ENCODE data around the gene ABHD15. TPM values are rescaled to one million over a fixed set of nuclear protein-coding genes. Genes with fewer than 3 reads are reported as not detected.

ABHD15 gene
- total RNA-seq, 1 experiment from 2014 or later, result 8.2 TPM

DNA sequence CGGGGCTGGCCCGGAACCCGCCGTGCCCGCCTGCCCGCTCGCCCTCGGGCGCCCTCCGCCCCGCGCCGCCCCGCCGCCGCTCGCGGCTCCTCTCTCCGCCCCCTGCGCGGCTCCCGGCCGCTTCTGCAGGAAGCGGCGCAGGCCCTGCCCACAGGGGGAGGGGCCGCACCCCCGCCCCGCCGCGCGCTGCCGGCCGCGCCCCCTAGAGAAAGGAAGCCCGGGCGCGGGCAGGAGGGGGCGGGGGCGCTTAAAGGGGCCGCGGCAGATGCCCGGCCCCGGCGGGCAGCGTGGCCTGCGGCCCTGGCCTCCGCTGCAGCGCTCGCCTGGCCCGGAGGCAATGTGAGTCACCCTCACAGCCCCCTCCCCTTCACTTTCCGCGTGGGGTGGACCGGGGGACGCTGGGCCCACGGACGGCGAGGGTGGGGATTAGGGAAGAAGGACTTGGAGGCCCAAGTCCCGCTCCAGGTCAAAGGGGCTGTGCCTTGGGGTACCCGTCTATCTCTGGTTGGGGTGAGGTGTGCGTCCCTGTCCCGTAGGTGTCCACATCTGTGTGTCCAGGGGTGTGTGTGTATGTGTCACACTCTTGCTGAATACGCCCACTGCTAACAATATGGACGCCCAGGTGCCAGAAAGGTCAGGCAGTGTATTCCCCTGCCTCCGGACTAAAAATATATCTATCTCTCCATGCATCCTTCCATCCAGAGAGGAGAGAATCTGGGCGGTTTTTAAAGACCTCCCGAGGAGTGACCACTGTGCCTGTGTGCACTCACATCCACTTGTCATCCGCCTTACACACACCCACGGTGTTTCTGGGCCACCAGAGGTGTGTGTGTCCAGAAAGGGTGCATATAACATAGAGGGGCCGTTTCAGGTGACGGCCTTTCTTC, 22.9 kb upstream of the ABHD15 start, which contains the start of gene GIT1 (continued):
- TF ChIP-seq, protein P1, sequence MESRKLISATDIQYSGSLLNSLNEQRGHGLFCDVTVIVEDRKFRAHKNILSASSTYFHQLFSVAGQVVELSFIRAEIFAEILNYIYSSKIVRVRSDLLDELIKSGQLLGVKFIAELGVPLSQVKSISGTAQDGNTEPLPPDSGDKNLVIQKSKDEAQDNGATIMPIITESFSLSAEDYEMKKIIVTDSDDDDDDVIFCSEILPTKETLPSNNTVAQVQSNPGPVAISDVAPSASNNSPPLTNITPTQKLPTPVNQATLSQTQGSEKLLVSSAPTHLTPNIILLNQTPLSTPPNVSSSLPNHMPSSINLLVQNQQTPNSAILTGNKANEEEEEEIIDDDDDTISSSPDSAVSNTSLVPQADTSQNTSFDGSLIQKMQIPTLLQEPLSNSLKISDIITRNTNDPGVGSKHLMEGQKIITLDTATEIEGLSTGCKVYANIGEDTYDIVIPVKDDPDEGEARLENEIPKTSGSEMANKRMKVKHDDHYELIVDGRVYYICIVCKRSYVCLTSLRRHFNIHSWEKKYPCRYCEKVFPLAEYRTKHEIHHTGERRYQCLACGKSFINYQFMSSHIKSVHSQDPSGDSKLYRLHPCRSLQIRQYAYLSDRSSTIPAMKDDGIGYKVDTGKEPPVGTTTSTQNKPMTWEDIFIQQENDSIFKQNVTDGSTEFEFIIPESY (IDR thresholded peaks at IDR 0.05; ENCODE audit: extremely low read depth, insufficient replicate concordance, low read length), result no peak
- TF ChIP-seq SIN3A (IDR thresholded peaks at IDR 0.05; ENCODE audit: low read depth), result no peak
- no peak for TF ChIP-seq CBX3 (IDR thresholded peaks at IDR 0.05; ENCODE audit: low read depth)
- no peak for TF ChIP-seq FOSL1 (IDR thresholded peaks at IDR 0.05; ENCODE audit: low read depth)
- TF ChIP-seq, protein P2, sequence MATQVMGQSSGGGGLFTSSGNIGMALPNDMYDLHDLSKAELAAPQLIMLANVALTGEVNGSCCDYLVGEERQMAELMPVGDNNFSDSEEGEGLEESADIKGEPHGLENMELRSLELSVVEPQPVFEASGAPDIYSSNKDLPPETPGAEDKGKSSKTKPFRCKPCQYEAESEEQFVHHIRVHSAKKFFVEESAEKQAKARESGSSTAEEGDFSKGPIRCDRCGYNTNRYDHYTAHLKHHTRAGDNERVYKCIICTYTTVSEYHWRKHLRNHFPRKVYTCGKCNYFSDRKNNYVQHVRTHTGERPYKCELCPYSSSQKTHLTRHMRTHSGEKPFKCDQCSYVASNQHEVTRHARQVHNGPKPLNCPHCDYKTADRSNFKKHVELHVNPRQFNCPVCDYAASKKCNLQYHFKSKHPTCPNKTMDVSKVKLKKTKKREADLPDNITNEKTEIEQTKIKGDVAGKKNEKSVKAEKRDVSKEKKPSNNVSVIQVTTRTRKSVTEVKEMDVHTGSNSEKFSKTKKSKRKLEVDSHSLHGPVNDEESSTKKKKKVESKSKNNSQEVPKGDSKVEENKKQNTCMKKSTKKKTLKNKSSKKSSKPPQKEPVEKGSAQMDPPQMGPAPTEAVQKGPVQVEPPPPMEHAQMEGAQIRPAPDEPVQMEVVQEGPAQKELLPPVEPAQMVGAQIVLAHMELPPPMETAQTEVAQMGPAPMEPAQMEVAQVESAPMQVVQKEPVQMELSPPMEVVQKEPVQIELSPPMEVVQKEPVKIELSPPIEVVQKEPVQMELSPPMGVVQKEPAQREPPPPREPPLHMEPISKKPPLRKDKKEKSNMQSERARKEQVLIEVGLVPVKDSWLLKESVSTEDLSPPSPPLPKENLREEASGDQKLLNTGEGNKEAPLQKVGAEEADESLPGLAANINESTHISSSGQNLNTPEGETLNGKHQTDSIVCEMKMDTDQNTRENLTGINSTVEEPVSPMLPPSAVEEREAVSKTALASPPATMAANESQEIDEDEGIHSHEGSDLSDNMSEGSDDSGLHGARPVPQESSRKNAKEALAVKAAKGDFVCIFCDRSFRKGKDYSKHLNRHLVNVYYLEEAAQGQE (IDR thresholded peaks at IDR 0.05; ENCODE audit: low read depth), result no peak
- TF ChIP-seq, protein P3, sequence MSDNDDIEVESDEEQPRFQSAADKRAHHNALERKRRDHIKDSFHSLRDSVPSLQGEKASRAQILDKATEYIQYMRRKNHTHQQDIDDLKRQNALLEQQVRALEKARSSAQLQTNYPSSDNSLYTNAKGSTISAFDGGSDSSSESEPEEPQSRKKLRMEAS (IDR thresholded peaks at IDR 0.05), result peak; percentile 71; the same call in 1 of the 2 replicates
- no peak for TF ChIP-seq ZNF274 (IDR thresholded peaks at IDR 0.05; ENCODE audit: low read depth, low read length)
- TF ChIP-seq, protein P4, sequence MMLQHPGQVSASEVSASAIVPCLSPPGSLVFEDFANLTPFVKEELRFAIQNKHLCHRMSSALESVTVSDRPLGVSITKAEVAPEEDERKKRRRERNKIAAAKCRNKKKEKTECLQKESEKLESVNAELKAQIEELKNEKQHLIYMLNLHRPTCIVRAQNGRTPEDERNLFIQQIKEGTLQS (IDR thresholded peaks at IDR 0.05), result no peak
- TF ChIP-seq ZFX (IDR thresholded peaks at IDR 0.05), result no peak; the same call in 1 of the 2 replicates
- no peak for TF ChIP-seq RAD21 (IDR thresholded peaks at IDR 0.05; ENCODE audit: low read depth)
- TF ChIP-seq ELF1 (IDR thresholded peaks at IDR 0.05; ENCODE audit: borderline replicate concordance, low read depth), result no peak
- TF ChIP-seq EGR1 (IDR thresholded peaks at IDR 0.05; ENCODE audit: low read depth), result no peak; the same call in 1 of the 2 replicates
- no peak for TF ChIP-seq SRF (IDR thresholded peaks at IDR 0.05; ENCODE audit: low read depth)

Measured in HCT116 (cell line).